ENCODE results near the gene WAPL. TPM values are rescaled to one million over a fixed set of nuclear protein-coding genes. Genes with fewer than 3 reads are reported as not detected.

The WAPL gene
- total RNA-seq, 2 experiments from 2014 or later, result 34.3 TPM

- Mint-ChIP-seq H3K36me3 (ENCODE audit: low read depth) (no peaks in the 10 kb centered on the region), H3K4me3 (peak overlapping the region; percentile 83), H3K27me3 (no peaks in the 10 kb centered on the region), H3K9me3 (no peaks in the 10 kb centered on the region), H3K4me1 (ENCODE audit: low read depth) (peaks cover 60% of the 10 kb centered on the region), H3K27ac (peak overlapping the region; percentile 89)
- ATAC-seq (ENCODE audit: poor library complexity) (peak; percentile 55), DNase-seq (peak in 7 of 14 experiments; percentile 15 to 65 (median 50))
- Histone ChIP-seq H3K36me3 (ENCODE audit: insufficient read depth, low read length) (no peaks in the 10 kb centered on the region), H3K9me3 (ENCODE audit: control insufficient read depth in 1 of 2, insufficient read depth in 1 of 2, low read length in 2 of 2) (no peaks in the 10 kb centered on the region), H3K27ac (ENCODE audit: low read depth in 1 of 2, low read length in 2 of 2) (peak overlapping the region; percentile 54), H3K4me3 (ENCODE audit: low read length) (peak overlapping the region; percentile 1), H3K27me3 (ENCODE audit: control insufficient read depth in 1 of 2, insufficient read depth in 2 of 2, low read length in 2 of 2) (no peaks in the 10 kb centered on the region), H3K4me1 (ENCODE audit: insufficient read depth, low read length) (peaks cover 47% of the 10 kb centered on the region)
- intact Hi-C loops (cut with DNase I, micrococcal nuclease), result loop anchor here in 1 of 2 experiments (10.0 kb wide), 1 partner anchor 797 kb away; no protein-coding TSS in a partner anchor
- ChIA-PET POLR2A (interaction anchor here (0.7 to 5.5 kb wide), 6 partner anchors 9 to 129 kb away, joined by 3 to 131 read pairs (median 3); partner anchors contain the start of gene WAPL), CTCF (interaction anchor here (1.0 to 2.6 kb wide), 4 partner anchors 9 to 174 kb away, joined by 3 to 31 read pairs (median 3); no protein-coding TSS in a partner anchor)
- TF ChIP-seq CTCF (IDR thresholded peaks at IDR 0.05), result no peak
These were observed 110.2 kb downstream of the WAPL start for GRCh38 chr10:86411281-86411841.

DNA sequence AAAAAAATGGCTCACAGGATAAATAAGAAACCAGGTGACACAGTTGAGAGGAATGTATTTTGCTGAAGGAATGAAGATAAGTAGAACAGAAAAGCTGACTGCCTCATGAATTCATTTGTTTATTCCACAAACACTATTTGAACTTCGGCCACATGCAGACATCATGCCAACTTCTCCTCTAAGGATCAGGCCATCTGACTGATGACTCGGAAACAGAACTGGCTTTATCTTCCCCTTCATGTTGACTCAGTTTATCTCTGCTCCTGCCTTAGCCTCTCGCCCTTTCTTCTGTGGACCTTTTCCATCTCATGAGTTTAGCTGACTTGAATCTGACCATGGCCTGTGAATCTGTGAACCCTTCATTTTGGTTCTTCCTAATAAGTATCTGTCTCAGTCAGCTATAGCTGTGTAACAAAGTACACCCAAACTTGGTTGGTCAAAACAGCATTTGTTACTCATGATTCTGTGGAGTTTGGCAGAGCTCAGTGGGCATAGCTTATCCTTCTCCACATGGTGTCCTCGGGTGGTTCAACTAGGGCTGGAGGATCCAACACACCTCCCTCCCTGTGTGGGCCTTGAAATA, 111.0 kb downstream of the WAPL start:
- peak overlapping the region; percentile 83 for H3K4me3 Mint-ChIP-seq
- CTCF ChIA-PET, result interaction anchor here (1.0 to 2.6 kb wide), 4 partner anchors 10 to 175 kb away, joined by 3 to 31 read pairs (median 3); no protein-coding TSS in a partner anchor
- Histone ChIP-seq H3K4me3 (ENCODE audit: low read length) (no peak overlapping the region), H3K27ac (ENCODE audit: low read depth in 1 of 2, low read length in 2 of 2) (peak overlapping the region; percentile 54), H3K27me3 (ENCODE audit: control insufficient read depth in 1 of 2, insufficient read depth in 2 of 2, low read length in 2 of 2) (no peaks in the 10 kb centered on the region), H3K4me1 (ENCODE audit: insufficient read depth, low read length) (peaks cover 45% of the 10 kb centered on the region), H3K9me3 (ENCODE audit: control insufficient read depth in 1 of 2, insufficient read depth in 1 of 2, low read length in 2 of 2) (no peaks in the 10 kb centered on the region), H3K36me3 (ENCODE audit: insufficient read depth, low read length) (no peaks in the 10 kb centered on the region)
- intact Hi-C loops (cut with DNase I, micrococcal nuclease), result loop anchor here in 1 of 2 experiments (10.0 kb wide), 1 partner anchor 796 kb away; no protein-coding TSS in a partner anchor
- peaks cover 54% of the 10 kb centered on the region for H3K4me1 Mint-ChIP-seq (ENCODE audit: low read depth)
- POLR2A ChIA-PET, result interaction anchor here (1.2 to 5.5 kb wide), 4 partner anchors 9 to 129 kb away, joined by 3 to 131 read pairs (median 4); partner anchors contain the start of gene WAPL
- no peaks in the 10 kb centered on the region for H3K36me3 Mint-ChIP-seq (ENCODE audit: low read depth)
- DNase-seq, result no peak
- H3K9me3 Mint-ChIP-seq, result no peaks in the 10 kb centered on the region
- H3K27ac Mint-ChIP-seq, result peak overlapping the region; percentile 89
- ATAC-seq (ENCODE audit: poor library complexity), result no peak
- TF ChIP-seq CTCF (IDR thresholded peaks at IDR 0.05), result no peak
- no peaks in the 10 kb centered on the region for H3K27me3 Mint-ChIP-seq

DNA sequence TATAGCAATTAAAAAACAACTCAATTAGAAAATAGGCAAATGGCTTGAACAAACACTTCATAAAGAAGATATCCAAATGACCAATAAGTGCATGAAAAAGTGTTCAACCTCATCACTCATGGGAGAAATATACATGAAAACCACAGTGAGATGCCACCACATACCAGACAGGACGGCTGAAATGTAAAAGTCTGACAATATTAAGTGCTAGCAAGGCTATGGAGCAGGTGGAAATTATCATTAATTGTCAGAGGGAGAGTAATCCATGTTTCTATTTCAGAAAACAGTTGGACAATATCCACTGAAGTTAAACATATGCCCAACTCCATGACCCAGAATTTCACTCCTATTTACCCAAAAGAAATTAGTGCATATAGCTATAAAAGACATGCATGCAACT, 112.4 kb downstream of the WAPL start:
- Mint-ChIP-seq H3K27ac (peak overlapping the region; percentile 89), H3K4me1 (ENCODE audit: low read depth) (peaks cover 43% of the 10 kb centered on the region), H3K9me3 (no peaks in the 10 kb centered on the region), H3K36me3 (ENCODE audit: low read depth) (no peaks in the 10 kb centered on the region), H3K4me3 (no peak overlapping the region), H3K27me3 (no peaks in the 10 kb centered on the region)
- intact Hi-C loops (cut with DNase I, micrococcal nuclease), result loop anchor here (10.0 kb wide), 1 partner anchor 556 kb away; the partner anchor contains the start of gene ADIRF (in 2 of the 2)
- ATAC-seq (ENCODE audit: poor library complexity) (no peak), DNase-seq (no peak)
- Histone ChIP-seq H3K4me3 (ENCODE audit: low read length) (no peak overlapping the region), H3K4me1 (ENCODE audit: insufficient read depth, low read length) (peaks cover 40% of the 10 kb centered on the region), H3K36me3 (ENCODE audit: insufficient read depth, low read length) (no peaks in the 10 kb centered on the region), H3K27me3 (ENCODE audit: control insufficient read depth in 1 of 2, insufficient read depth in 2 of 2, low read length in 2 of 2) (no peaks in the 10 kb centered on the region), H3K27ac (ENCODE audit: low read depth in 1 of 2, low read length in 2 of 2) (no peak overlapping the region), H3K9me3 (ENCODE audit: control insufficient read depth in 1 of 2, insufficient read depth in 1 of 2, low read length in 2 of 2) (no peaks in the 10 kb centered on the region)
- CTCF ChIA-PET, result interaction anchor here (0.7 kb wide), 1 partner anchor 9 kb away, joined by 3 read pairs; no protein-coding TSS in a partner anchor
- POLR2A ChIA-PET, result interaction anchor here (0.6 to 1.5 kb wide), 2 partner anchors 9 to 24 kb away, joined by 3 to 6 read pairs; no protein-coding TSS in a partner anchor
- no peak for TF ChIP-seq CTCF (IDR thresholded peaks at IDR 0.05)

All from CD4-positive, alpha-beta T cell (primary cell).